RWPE2 (cell line): ENCODE results near the gene DPH2.

Experiments
- ATAC-seq: fragments of 200-7000 bp; cut with Tn5 transposase; 3 replicates; pipeline ENCODE4 v1.9.1; 2021; ENCODE audit warnings: low read depth
- DNase-seq: peaks from one replicate; pipeline ENCODE4 v3.0.0-alpha.2; 2020; ENCODE audit warnings: low spot score
- H3K27ac ChIP-seq: fragments of 450-650 bp; 2 replicates; pipeline ENCODE4 v1.5.1; 2017; ENCODE audit warnings: mild to moderate bottlenecking; ENCODE audit not compliant: poor library complexity, severe bottlenecking
- H3K27me3 ChIP-seq: fragments of 250-450 bp; sonication (Bioruptor Pico); 2 replicates; pipeline ENCODE4 v1.5.1; 2021; ENCODE audit warnings: mild to moderate bottlenecking, moderate library complexity; ENCODE audit not compliant: insufficient read depth, poor library complexity, severe bottlenecking
- H3K36me3 ChIP-seq: fragments of 250-450 bp; sonication (Bioruptor Pico); 2 replicates; pipeline ENCODE4 v1.5.1; 2020; ENCODE audit warnings: low read depth, mild to moderate bottlenecking, moderate library complexity
- H3K4me1 ChIP-seq: fragments of 250-450 bp; sonication (Bioruptor Pico); 2 replicates; pipeline ENCODE4 v1.5.1; 2021; ENCODE audit warnings: mild to moderate bottlenecking, moderate library complexity; ENCODE audit not compliant: insufficient read depth, poor library complexity, severe bottlenecking
- H3K4me3 ChIP-seq: fragments of 250-450 bp; sonication (Bioruptor Pico); 2 replicates; pipeline ENCODE4 v1.5.1; 2021; ENCODE audit warnings: mild to moderate bottlenecking, moderate library complexity; ENCODE audit not compliant: severe bottlenecking
- H3K9me3 ChIP-seq: fragments of 250-450 bp; sonication (Bioruptor Pico); 2 replicates; pipeline ENCODE4 v1.5.1; 2021; ENCODE audit warnings: mild to moderate bottlenecking, moderate library complexity; ENCODE audit not compliant: severe bottlenecking
- TF ChIP-seq, protein P1 (sequence below): fragments of 450-650 bp; IDR thresholded peaks from one replicate; pipeline ENCODE4 v1.5.1; 2017; ENCODE audit warnings: mild to moderate bottlenecking, moderate library complexity; ENCODE audit not compliant: poor library complexity, severe bottlenecking

Gene DPH2

DNA sequence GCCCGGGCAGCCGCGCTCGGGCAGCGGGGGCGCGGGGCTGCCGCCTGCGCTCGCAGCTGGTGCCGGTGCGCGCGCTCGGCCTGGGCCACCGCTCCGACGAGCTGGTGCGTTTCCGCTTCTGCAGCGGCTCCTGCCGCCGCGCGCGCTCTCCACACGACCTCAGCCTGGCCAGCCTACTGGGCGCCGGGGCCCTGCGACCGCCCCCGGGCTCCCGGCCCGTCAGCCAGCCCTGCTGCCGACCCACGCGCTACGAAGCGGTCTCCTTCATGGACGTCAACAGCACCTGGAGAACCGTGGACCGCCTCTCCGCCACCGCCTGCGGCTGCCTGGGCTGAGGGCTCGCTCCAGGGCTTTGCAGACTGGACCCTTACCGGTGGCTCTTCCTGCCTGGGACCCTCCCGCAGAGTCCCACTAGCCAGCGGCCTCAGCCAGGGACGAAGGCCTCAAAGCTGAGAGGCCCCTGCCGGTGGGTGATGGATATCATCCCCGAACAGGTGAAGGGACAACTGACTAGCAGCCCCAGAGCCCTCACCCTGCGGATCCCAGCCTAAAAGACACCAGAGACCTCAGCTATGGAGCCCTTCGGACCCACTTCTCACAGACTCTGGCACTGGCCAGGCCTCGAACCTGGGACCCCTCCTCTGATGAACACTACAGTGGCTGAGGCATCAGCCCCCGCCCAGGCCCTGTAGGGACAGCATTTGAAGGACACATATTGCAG is 33.2 kb upstream of the DPH2 start:
- ATAC-seq (no peak), DNase-seq (no peak)
- TF ChIP-seq, protein P1, sequence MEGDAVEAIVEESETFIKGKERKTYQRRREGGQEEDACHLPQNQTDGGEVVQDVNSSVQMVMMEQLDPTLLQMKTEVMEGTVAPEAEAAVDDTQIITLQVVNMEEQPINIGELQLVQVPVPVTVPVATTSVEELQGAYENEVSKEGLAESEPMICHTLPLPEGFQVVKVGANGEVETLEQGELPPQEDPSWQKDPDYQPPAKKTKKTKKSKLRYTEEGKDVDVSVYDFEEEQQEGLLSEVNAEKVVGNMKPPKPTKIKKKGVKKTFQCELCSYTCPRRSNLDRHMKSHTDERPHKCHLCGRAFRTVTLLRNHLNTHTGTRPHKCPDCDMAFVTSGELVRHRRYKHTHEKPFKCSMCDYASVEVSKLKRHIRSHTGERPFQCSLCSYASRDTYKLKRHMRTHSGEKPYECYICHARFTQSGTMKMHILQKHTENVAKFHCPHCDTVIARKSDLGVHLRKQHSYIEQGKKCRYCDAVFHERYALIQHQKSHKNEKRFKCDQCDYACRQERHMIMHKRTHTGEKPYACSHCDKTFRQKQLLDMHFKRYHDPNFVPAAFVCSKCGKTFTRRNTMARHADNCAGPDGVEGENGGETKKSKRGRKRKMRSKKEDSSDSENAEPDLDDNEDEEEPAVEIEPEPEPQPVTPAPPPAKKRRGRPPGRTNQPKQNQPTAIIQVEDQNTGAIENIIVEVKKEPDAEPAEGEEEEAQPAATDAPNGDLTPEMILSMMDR = peak; percentile 37
- H3K27me3 ChIP-seq = no peaks in the 10 kb centered on the region
- H3K4me1 ChIP-seq = peaks cover 28% of the 10 kb centered on the region
- H3K4me3 ChIP-seq = peak overlapping the region; percentile 46
- H3K9me3 ChIP-seq = no peaks in the 10 kb centered on the region
- H3K27ac ChIP-seq = peak overlapping the region; percentile 82
- peaks cover 16% of the 10 kb centered on the region for H3K36me3 ChIP-seq

DNA sequence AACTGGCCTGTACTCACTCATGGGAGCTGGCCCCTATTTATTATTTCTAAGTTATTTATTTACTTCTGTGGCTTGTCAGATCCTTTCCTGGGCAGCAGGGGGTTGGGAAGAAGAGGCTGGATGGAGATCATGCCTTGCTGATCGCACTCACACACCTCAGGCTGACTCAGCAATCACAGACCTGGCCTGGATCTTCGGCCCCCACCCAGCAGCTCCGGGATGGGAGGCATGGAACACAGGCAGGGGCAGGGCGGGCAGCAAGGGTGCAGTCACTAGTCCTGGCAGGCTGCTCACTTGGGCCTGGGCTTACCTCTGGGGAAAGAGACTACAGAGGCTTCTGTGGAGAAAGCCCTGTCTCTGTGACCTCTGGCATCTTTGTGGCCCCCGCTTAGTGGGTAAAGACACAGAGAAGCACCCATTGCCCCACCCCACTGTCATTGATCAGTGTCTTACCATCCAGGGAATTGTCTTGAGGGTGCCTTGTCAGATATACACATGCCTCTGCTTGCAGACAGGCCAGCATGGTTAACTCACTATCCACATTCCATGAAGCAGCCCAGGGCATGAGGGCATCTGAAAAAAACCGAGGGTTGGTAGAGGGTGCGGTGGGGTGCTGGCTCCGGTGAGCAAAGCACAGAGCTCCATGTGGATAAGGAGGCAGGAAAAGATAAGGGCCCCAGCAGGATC is 32.5 kb upstream of the DPH2 start:
- H3K4me3 ChIP-seq = peak overlapping the region; percentile 46
- peaks cover 28% of the 10 kb centered on the region for H3K4me1 ChIP-seq
- TF ChIP-seq, protein P1 = no peak
- peaks cover 16% of the 10 kb centered on the region for H3K36me3 ChIP-seq
- H3K9me3 ChIP-seq = no peaks in the 10 kb centered on the region
- H3K27me3 ChIP-seq = no peaks in the 10 kb centered on the region
- DNase-seq = peak; percentile 82
- peak overlapping the region; percentile 82 for H3K27ac ChIP-seq
- peak; percentile 17 for ATAC-seq

DNA sequence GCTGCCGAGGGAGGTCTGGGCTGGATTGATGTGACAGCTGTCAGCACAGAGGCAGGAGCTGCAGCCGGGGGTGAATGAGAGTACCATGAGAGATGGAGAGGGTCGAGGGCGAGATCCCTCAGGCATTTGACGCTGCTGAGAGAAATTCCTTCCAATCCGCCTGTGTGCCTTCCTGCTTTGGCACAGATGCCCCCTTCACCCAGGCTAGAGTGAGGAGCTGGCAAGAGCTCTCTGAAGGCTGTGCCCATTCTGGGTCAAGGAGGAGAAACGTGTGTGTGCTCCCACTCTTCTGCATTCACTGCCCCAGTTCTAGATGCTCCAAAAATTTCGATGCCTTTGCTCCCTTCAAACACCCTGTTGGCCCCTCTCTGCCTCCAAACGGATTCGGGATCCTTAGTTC is 31.4 kb upstream of the DPH2 start:
- TF ChIP-seq, protein P1 = no peak
- Histone ChIP-seq H3K27ac (peak overlapping the region; percentile 82), H3K4me1 (peaks cover 20% of the 10 kb centered on the region), H3K27me3 (no peaks in the 10 kb centered on the region), H3K9me3 (no peaks in the 10 kb centered on the region), H3K4me3 (no peak overlapping the region), H3K36me3 (peaks cover 16% of the 10 kb centered on the region)
- no peak for DNase-seq
- ATAC-seq = no peak

DNA sequence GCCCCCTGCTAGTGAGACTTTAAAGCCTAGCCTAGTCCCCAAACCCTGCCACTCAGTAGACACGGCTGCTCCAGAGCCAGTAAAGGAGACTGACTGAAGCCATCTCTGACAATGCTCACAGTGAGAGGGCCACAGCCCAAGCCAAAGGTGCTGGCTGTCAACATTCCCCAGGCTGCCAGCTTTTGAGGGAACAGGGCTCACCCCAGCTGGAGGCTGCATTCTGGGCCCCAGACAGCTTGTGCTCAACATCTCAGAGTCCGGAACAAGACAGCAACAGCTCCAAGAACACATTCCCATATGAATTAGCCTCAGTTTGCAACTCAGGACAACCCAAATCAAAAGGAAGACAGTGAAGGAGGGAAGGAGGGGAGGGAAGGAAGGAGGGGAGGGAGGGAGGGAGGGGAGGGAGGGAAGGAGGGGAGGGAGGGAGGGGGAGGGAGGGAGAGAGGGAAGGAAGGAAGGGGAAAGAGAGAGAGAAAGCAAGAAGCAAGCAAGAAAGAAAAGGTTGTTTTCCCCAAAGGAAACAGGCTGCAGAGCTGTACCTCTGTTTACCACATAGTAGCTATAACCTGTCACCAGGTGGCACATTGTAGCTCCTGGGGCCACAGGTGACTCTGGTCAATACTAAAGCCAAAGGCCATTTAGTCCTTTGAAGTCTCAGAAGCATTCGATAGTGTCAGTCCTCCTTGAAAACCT is 30.8 kb upstream of the DPH2 start:
- TF ChIP-seq, protein P1 = no peak
- Histone ChIP-seq H3K4me3 (no peak overlapping the region), H3K9me3 (no peaks in the 10 kb centered on the region), H3K27ac (peak overlapping the region; percentile 82), H3K36me3 (peaks cover 16% of the 10 kb centered on the region), H3K27me3 (no peaks in the 10 kb centered on the region), H3K4me1 (peaks cover 20% of the 10 kb centered on the region)
- ATAC-seq (no peak), DNase-seq (no peak)
